ENCODE data around the gene CARF.

Gene CARF

GRCh38 chr2:203021991-203022390, 109.9 kb downstream of the CARF start:
- no peak for DNase-seq (ENCODE audit: low read depth)

GRCh38 chr2:203022751-203023150, 110.7 kb downstream of the CARF start:
- DNase-seq (ENCODE audit: low read depth): no peak

GRCh38 chr2:203025592-203025991, 113.5 kb downstream of the CARF start:
- no peak for DNase-seq (ENCODE audit: low read depth)

- no peak for DNase-seq (ENCODE audit: low read depth)
Observed at GRCh38 chr2:203030545-203030944, 118.5 kb downstream of the CARF start.

GRCh38 chr2:203030991-203031390, 118.9 kb downstream of the CARF start:
- DNase-seq (ENCODE audit: low read depth): no peak

GRCh38 chr2:203033395-203033794, 121.3 kb downstream of the CARF start:
- DNase-seq (ENCODE audit: low read depth): no peak

- DNase-seq (ENCODE audit: low read depth): no peak
Observed at GRCh38 chr2:203035879-203036470, 123.9 kb downstream of the CARF start.
